ENCODE measurements around the gene MARCHF11.

DNA sequence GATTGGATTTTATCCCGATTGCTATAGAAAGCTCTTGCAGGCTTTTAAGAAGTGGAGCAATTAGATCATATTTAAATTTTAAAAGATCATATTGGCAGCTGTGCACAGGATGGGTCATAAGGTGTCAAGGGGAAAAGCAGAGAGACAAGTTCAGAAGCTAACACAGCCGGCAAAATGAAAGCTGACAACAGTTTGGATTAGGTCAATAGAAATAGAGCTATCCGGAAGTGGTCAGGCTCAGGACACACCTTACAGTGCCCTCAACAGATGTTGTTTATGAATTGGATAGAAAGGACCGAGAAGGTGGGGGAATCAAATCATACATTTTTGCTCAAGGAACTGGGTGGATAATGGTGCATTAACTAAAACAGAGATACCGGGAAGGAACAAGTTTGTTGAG lies 46.3 kb upstream of the MARCHF11 start:
- TF ChIP-seq EZH2 (IDR thresholded peaks at IDR 0.05; ENCODE audit: insufficient read depth, poor library complexity, severe bottlenecking): no peak
- TF ChIP-seq EZH2phosphoT487 (IDR thresholded peaks at IDR 0.05; ENCODE audit: insufficient read depth, low read depth): no peak

Measured in GM23248 (cell line).